Measurements from ENCODE around the gene INO80D. TPM values are rescaled to one million over a fixed set of nuclear protein-coding genes. Genes with fewer than 3 reads are reported as not detected.
A peak's percentile ranks its signal among the peaks of the same experiment; 100 is the strongest.

The INO80D gene
- total and polyA plus RNA-seq, 2 of the 13 experiments (the other 11 are each of a cell fraction or from before 2014, with no cell fraction given), result 7.6 to 7.9 TPM

GRCh38 chr2:205965707-205966106 is 120.3 kb downstream of the INO80D start (continued):
- no peak for TF ChIP-seq NFRKB (IDR thresholded peaks at IDR 0.05)

DNA sequence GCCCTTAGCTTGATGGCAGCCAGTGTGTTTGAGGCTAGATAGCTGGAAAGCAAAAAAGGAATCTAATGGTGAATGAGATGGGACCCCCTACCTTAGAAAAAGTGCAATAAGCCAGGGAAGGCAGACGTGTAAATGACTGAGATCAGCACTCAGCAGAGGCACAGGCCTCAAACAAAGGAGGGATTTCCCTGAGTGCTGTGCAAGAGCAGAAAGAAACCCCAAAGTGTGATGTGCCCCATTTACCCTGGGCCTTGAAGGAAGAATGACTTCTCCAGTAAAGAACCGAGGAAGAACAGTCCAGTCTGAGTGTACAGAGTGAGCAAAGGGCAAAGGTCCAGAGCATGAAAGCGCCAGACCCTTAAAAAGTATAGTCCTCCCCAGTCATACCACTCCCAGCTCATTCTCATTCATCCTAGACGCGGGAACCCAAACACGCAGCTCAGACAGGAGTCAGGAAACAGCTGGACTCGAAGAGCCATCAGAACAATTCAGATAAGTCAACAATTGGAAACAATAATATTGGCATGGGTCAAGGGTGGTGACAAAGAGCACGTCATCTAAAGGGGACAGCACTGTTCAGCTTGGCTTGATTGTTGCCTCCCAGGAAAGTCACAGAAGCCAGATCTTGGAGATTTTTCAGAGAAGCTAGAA is 121.7 kb downstream of the INO80D start:
- peaks cover 60% of the 10 kb centered on the region for H3K4me1 ChIP-seq (ENCODE audit: insufficient read depth, low read length)
- intact Hi-C loops (cut with micrococcal nuclease; ENCODE audit: unreplicated experiment) (no loop called here), in situ Hi-C loops (cut with HindIII; ENCODE audit: extremely low pct_ligation_motif_present, low pct_unique_long_range_greater_than_20kb) (no loop called here)
- 31% methylated on average over 8 of the region's 8 CpGs for WGBS (ENCODE audit: low lambda C conversion rate)
- peak overlapping the region; percentile 86 for H2AFZ ChIP-seq (ENCODE audit: low read length)
- H3K4me3 ChIP-seq (replicated peaks in 1 of 3; ENCODE audit: insufficient read depth in 1 of 3, low read depth in 2 of 3, low read length in 3 of 3), result no peak overlapping the region
- H3K79me2 ChIP-seq (ENCODE audit: insufficient read depth, low read length), result no peaks in the 10 kb centered on the region
- ChIA-PET CTCF (ENCODE audit: low intra/inter-chr PET ratio, low total read pairs) (no interaction called here), POLR2A (no interaction called here)
- BruUV-seq (replicated peaks), result no TSS peak
- H3K36me3 ChIP-seq (replicated peaks in 1 of 2; ENCODE audit: control insufficient read depth in 1 of 2, insufficient read depth in 2 of 2, low read length in 2 of 2), result no peaks in the 10 kb centered on the region
- no peak for FAIRE-seq
- DNase-seq (ENCODE audit: low spot score), result peak; percentile 51
- H3K9ac ChIP-seq (ENCODE audit: insufficient read depth, low read depth, low read length), result no peak overlapping the region; the same call in 1 of the 2 replicates
- peak overlapping the region; percentile 44 for H3K4me2 ChIP-seq (ENCODE audit: low read depth, low read length)
- ATAC-seq, result peak; percentile 29; the same call in 1 of the 3 replicates
- no peaks in the 10 kb centered on the region for H3K9me3 ChIP-seq (ENCODE audit: low read length)
- H3K27ac ChIP-seq (ENCODE audit: extremely low read length, insufficient read depth, low read length), result no peak overlapping the region
- no peaks in the 10 kb centered on the region for H3K27me3 ChIP-seq (ENCODE audit: control insufficient read depth in 1 of 2, insufficient read depth in 2 of 2, low read length in 2 of 2)
- no peaks in the 10 kb centered on the region for H4K20me1 ChIP-seq (ENCODE audit: insufficient read depth, low read length)
- no peak for TF ChIP-seq ZNF883 (CRISPR knock-in tag; IDR thresholded peaks at IDR 0.05; ENCODE audit: not compliant biosample characterization)
- TF ChIP-seq RARA (CRISPR knock-in tag; IDR thresholded peaks at IDR 0.05), result 0 out of 2 replicates have a peak, but pooled peaks have one; percentile 41
- 0 out of 2 replicates have a peak, but pooled peaks have one; percentile 50 for TF ChIP-seq ERF (CRISPR knock-in tag; IDR thresholded peaks at IDR 0.05)
- no peak for TF ChIP-seq RFX1 (IDR thresholded peaks at IDR 0.05)
- no peak for TF ChIP-seq ZNF280D (CRISPR knock-in tag; IDR thresholded peaks at IDR 0.05)
- TF ChIP-seq MED1 (CRISPR knock-in tag; IDR thresholded peaks at IDR 0.05), result peak; percentile 49; the same call in 1 of the 2 replicates
- peak; percentile 42; the same call in 1 of the 2 replicates for TF ChIP-seq CREM (IDR thresholded peaks at IDR 0.05)
- TF ChIP-seq CREM (CRISPR knock-in tag; IDR thresholded peaks at IDR 0.05), result no peak
- no peak for TF ChIP-seq ZNF780A (CRISPR knock-in tag; IDR thresholded peaks at IDR 0.05)
- TF ChIP-seq ARNTL (CRISPR knock-in tag; IDR thresholded peaks at IDR 0.05), result no peak
- peak; percentile 27; the same call in 1 of the 2 replicates for TF ChIP-seq KAT8 (CRISPR knock-in tag; IDR thresholded peaks at IDR 0.05)
- TF ChIP-seq HOXA9 (CRISPR knock-in tag; IDR thresholded peaks at IDR 0.05; ENCODE audit: borderline replicate concordance), result no peak
- TF ChIP-seq ZNF350 (CRISPR knock-in tag; IDR thresholded peaks at IDR 0.05; ENCODE audit: borderline replicate concordance, low read depth), result no peak
- TF ChIP-seq KDM2A (CRISPR knock-in tag; IDR thresholded peaks at IDR 0.05; ENCODE audit: borderline replicate concordance, low read depth), result no peak
- TF ChIP-seq ZNF383 (CRISPR knock-in tag; IDR thresholded peaks at IDR 0.05; ENCODE audit: borderline replicate concordance), result no peak
- no peak for TF ChIP-seq STAG1 (CRISPR knock-in tag; IDR thresholded peaks at IDR 0.05)
- TF ChIP-seq, protein P1, sequence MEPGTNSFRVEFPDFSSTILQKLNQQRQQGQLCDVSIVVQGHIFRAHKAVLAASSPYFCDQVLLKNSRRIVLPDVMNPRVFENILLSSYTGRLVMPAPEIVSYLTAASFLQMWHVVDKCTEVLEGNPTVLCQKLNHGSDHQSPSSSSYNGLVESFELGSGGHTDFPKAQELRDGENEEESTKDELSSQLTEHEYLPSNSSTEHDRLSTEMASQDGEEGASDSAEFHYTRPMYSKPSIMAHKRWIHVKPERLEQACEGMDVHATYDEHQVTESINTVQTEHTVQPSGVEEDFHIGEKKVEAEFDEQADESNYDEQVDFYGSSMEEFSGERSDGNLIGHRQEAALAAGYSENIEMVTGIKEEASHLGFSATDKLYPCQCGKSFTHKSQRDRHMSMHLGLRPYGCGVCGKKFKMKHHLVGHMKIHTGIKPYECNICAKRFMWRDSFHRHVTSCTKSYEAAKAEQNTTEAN (CRISPR knock-in tag; conservative IDR thresholded peaks at IDR 0.05), result no peak
- no peak for TF ChIP-seq YEATS2 (CRISPR knock-in tag; IDR thresholded peaks at IDR 0.05; ENCODE audit: borderline replicate concordance)
- no peak for TF ChIP-seq CBFB (CRISPR knock-in tag; IDR thresholded peaks at IDR 0.05)
- no peak for TF ChIP-seq ZNF720 (CRISPR knock-in tag; IDR thresholded peaks at IDR 0.05)
- no peak for TF ChIP-seq ZNF816 (CRISPR knock-in tag; IDR thresholded peaks at IDR 0.05; ENCODE audit: borderline replicate concordance)

All from HepG2 (cell line).